MM.1S (cell line): ENCODE results near the gene SNAPC4.

Experiments used
- CTCF ChIP-seq: fragments of 300-600 bp; sonication (generic); IDR thresholded peaks from 2 replicates; pipeline ENCODE4 v1.5.1; 2016; ENCODE audit warnings: antibody characterized with exemption, low read length, mixed read lengths
- EZH2phosphoT487 ChIP-seq: fragments of 300-600 bp; sonication (generic); IDR thresholded peaks from 2 replicates; pipeline ENCODE4 v1.6.1; 2018; ENCODE audit warnings: antibody characterized with exemption, low read length

GRCh38 chr9:136351252-136351800, 48.6 kb downstream of the SNAPC4 start:
- no peak for TF ChIP-seq EZH2phosphoT487
- TF ChIP-seq CTCF, result no peak
